Measurements from ENCODE around the gene AHNAK. TPM values are rescaled to one million over a fixed set of nuclear protein-coding genes. Genes with fewer than 3 reads are reported as not detected.

The AHNAK gene
- total RNA-seq, 4 donors from 2014 or later = 1,199 to 1,973 (median 1,368) TPM

DNA sequence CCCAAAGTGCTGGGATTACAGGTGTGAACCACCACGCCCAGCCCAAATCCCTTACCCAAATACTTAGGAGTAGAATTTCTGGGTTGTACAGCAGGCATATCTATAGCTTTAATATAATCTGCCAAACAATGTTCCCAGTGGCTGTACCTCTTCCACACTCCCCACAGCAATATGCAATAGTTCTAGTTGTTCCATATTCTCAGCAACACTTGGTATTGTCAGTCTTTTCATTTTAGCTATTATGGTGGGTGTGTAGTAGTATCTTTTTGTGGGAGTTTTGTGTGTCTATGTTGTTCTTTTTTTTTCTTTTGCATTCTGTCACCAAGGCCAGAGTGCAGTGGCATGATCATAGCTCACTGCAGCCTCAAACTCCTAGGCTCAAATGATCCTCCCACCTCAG is 109.0 kb downstream of the AHNAK start:
- no peak for TF ChIP-seq CTCF (IDR thresholded peaks at IDR 0.05; ENCODE audit: low read depth)

GRCh38 chr11:62435846-62436660 is 110.6 kb downstream of the AHNAK start:
- no peak for TF ChIP-seq CTCF (IDR thresholded peaks at IDR 0.05; ENCODE audit: low read depth)

DNA sequence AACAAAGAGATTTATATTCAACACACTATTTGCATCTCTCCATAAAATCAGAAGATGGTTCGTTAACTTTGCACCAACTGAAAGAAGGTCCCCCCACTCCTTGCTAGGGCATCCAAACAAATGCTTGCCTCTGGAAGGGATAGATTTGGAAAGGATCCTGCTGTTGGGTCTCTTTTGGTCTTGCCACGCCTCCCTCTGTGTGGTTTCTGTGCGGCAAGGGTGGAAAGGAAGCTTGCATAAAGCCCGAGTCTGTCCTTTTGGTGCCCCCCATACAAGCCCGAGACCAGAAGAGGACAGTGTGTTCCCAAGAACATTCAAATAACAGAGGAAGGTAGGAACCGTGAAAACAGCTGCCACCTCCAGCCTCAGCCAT is 112.7 kb downstream of the AHNAK start:
- TF ChIP-seq CTCF (IDR thresholded peaks at IDR 0.05; ENCODE audit: low read depth) = no peak

DNA sequence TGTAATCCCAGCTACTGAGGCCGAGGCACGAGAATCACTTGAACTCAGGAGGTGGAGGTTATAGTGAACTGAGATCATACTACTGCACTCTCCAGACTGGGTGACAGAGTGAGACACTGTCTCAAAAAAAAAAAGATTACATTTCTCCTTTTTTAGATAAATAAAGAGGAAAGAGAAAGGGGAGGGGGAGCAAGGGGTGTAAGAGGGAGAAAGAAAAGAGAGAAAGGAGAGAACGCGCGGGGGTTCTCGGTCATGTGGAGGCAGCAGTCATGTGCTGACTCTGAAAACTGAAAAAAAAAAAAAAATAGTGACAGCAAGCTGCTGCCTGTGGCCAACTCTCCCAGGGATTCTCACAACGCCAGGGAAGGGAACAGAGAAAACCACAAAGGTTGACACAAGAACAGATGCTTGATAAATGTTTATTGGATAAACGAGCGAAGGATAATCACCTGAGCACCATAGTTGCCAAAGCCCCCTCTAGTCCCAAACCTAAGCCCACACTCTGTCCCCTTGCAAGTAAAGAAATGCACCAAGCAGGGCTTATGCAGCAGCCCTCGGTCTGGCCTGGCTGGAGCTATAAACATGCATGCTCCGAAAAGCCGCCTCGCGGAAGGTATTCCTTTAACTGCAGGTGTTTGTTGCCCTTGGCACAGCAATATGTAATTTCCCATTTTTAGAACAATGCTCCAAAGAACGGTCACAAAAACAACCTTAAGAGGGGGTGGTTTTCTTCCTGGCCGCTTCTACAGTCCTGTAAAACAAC is 113.3 kb downstream of the AHNAK start:
- TF ChIP-seq CTCF (IDR thresholded peaks at IDR 0.05; ENCODE audit: low read depth) = no peak

- no peak for TF ChIP-seq CTCF (IDR thresholded peaks at IDR 0.05; ENCODE audit: low read depth)
Measured at GRCh38 chr11:62432695-62433094, 113.9 kb downstream of the AHNAK start.

- no peak for TF ChIP-seq CTCF (IDR thresholded peaks at IDR 0.05; ENCODE audit: low read depth)
Measured at GRCh38 chr11:62431171-62431901, 115.3 kb downstream of the AHNAK start.

DNA sequence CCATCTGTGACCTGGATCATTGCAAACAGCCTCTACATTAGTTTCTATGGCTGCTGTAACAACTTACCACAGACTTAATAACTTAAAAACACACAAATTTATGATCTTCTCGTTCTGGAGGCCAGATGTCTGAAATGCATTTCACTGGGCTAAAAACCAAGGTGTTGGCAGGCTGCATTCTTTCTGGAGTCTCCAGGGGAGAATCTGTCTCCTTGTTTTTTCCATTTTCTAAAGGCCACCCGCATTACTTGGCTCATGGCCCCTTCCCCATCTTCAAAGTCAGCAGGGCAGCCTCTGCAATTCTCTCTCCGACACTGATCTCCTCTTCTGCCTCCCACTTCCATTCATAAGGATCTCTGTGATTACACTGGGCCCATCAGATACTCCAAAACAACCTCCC is 116.2 kb downstream of the AHNAK start:
- no peak for TF ChIP-seq CTCF (IDR thresholded peaks at IDR 0.05; ENCODE audit: low read depth)

Data from subcutaneous adipose tissue (tissue), 4 donors.